HCT116 (cell line): ENCODE results near the gene SPACA5. TPM values are rescaled to one million over a fixed set of nuclear protein-coding genes. Genes with fewer than 3 reads are reported as not detected.

ENCODE experiments used
- ATAC-seq: fragments of 200-7000 bp; cut with Tn5 transposase; 2 replicates; pipeline ENCODE4 v1.9.1; 2020; ENCODE audit warnings: mild to moderate bottlenecking, moderate library complexity
- BruUV-seq: library from RNA; stranded (reverse); fragments of 400-500 nt; replicated peaks from 2 replicates; lab custom pipeline; 2021; lab: Mats Ljungman, UMichigan
- CTCF ChIA-PET: fragments of 300-600 bp; sonication (Branson Sonifier 250); formaldehyde crosslinking; loops from one replicate; lab custom pipeline; 2021; ENCODE audit warnings: antibody characterized with exemption; lab: Charles Lee
- POLR2A ChIA-PET: fragments of 300-600, 350-600 bp; sonication (Branson Sonifier 250); formaldehyde crosslinking; loops from one replicate; lab custom pipeline; 2021; ENCODE audit warnings: antibody characterized with exemption; lab: Charles Lee
- RAD21 ChIA-PET, 2 experiments: fragments of 300-600 bp; sonication (Branson Sonifier 250); formaldehyde crosslinking; loops; one replicate each; lab custom pipeline; 2023; ENCODE audit warnings: low total read pairs in 2 of 2; ENCODE audit not compliant: uncharacterized antibody in 2 of 2, unreplicated experiment in 2 of 2, low non-redundant PET in 1 of 2; lab: Charles Lee
- DNase-seq: peaks from one replicate; pipeline ENCODE4 v3.0.0-alpha.2; 2010; ENCODE audit warnings: low read depth, low spot score
- H2AFZ ChIP-seq: fragments of 200-600 bp; shearing (Covaris generic), sonication (generic); 2 replicates; pipeline ENCODE4 v1.6.1; 2017; ENCODE audit warnings: low read depth, mixed run types, mixed read lengths, antibody characterized with exemption, low read length; ENCODE audit not compliant: poor library complexity, severe bottlenecking
- H3K27ac ChIP-seq: 2 replicates; pipeline ENCODE4 v1.5.1; 2012; ENCODE audit warnings: low read depth, low read length
- H3K27me3 ChIP-seq: fragments of 200-600 bp; sonication (generic); 2 replicates; pipeline ENCODE4 v1.6.1; 2016; ENCODE audit warnings: mixed run types, low read length, mixed read lengths; ENCODE audit not compliant: insufficient read depth
- H3K36me3 ChIP-seq, 2 experiments: fragments of 200-500 bp in 1 of 2; fragments of 200-600 bp in 1 of 2; sonication (Bioruptor generic) in 1 of 2; sonication (generic) in 1 of 2; 2 replicates each; pipeline versions ENCODE4 v1.5.1 to v1.6.1; 2014 to 2016; ENCODE audit warnings: low read length in 2 of 2, inconsistent platforms in 1 of 2, mixed read lengths in 1 of 2, mixed run types in 1 of 2; ENCODE audit not compliant: insufficient read depth in 2 of 2, control insufficient read depth in 1 of 2
- H3K4me1 ChIP-seq, 2 experiments: fragments of 200-600 bp in 1 of 2; sonication (generic) in 1 of 2; 2 replicates each; pipeline versions ENCODE4 v1.5.1 to v1.6.1; 2012 to 2017; ENCODE audit warnings: low read length in 2 of 2, inconsistent platforms in 1 of 2, mild to moderate bottlenecking in 1 of 2, mixed read lengths in 1 of 2, mixed run types in 1 of 2, moderate library complexity in 1 of 2; ENCODE audit not compliant: insufficient read depth in 2 of 2, control insufficient read depth in 1 of 2
- H3K4me2 ChIP-seq: fragments of 200-600 bp; sonication (generic); 2 replicates; pipeline ENCODE4 v1.6.1; 2017; ENCODE audit warnings: mixed run types, low read length, mixed read lengths
- H3K4me3 ChIP-seq, 2 experiments: fragments of 200-600 bp in 1 of 2; sonication (generic) in 1 of 2; replicated peaks in 1 of 2; 2 replicates each; pipeline ENCODE4 v1.5.1; 2011 to 2016; ENCODE audit warnings: low read length in 2 of 2, control low read depth in 1 of 2, low read depth in 1 of 2, mild to moderate bottlenecking in 1 of 2, mixed read lengths in 1 of 2, mixed run types in 1 of 2
- H3K79me2 ChIP-seq: fragments of 200-600 bp; sonication (generic); 2 replicates; pipeline ENCODE4 v1.6.1; 2017; ENCODE audit warnings: mild to moderate bottlenecking, mixed run types, low read length, moderate library complexity, mixed read lengths; ENCODE audit not compliant: insufficient read depth
- H3K9ac ChIP-seq: fragments of 200-600 bp; sonication (generic); 2 replicates; pipeline ENCODE4 v1.6.1; 2016; ENCODE audit warnings: low read length, mixed read lengths
- H3K9me2 ChIP-seq: fragments of 200-600 bp; sonication (generic), shearing (Covaris generic); 2 replicates; pipeline ENCODE4 v1.6.1; 2017; ENCODE audit warnings: mixed run types, mild to moderate bottlenecking, moderate library complexity; ENCODE audit not compliant: insufficient read depth
- H3K9me3 ChIP-seq, 2 experiments: fragments of 200-500 bp in 1 of 2; fragments of 200-600 bp in 1 of 2; sonication (Bioruptor generic) in 1 of 2; sonication (generic) in 1 of 2; 2 replicates each; pipeline ENCODE4 v1.6.1; 2014 to 2017; ENCODE audit warnings: low read length in 2 of 2, mixed read lengths in 2 of 2, inconsistent platforms in 1 of 2, low read depth in 1 of 2, mild to moderate bottlenecking in 1 of 2, mixed run types in 1 of 2, moderate library complexity in 1 of 2; ENCODE audit not compliant: control insufficient read depth in 1 of 2, insufficient read depth in 1 of 2
- H4K20me1 ChIP-seq: fragments of 200-600 bp; sonication (generic), shearing (Covaris generic); 2 replicates; pipeline ENCODE4 v1.6.1; 2017; ENCODE audit warnings: mixed run types, mild to moderate bottlenecking, moderate library complexity; ENCODE audit not compliant: insufficient read depth
- CEBPB ChIP-seq: IDR thresholded peaks from 2 replicates; pipeline ENCODE4 v1.6.1; 2012; ENCODE audit warnings: low read depth
- ZNF274 ChIP-seq: fragments of 200-500 bp; sonication (Bioruptor generic); IDR thresholded peaks from 2 replicates; pipeline ENCODE4 v1.6.1; 2014; ENCODE audit warnings: mild to moderate bottlenecking, low read depth, low read length, inconsistent platforms
- intact Hi-C: fragments of 100-400 bp; cut with micrococcal nuclease; formaldehyde crosslinking; loops from 2 replicates; pipeline ENCODE4 v1.10.0; 2022
- total RNA-seq: library from RNA; stranded (reverse); gene quantifications from one replicate; pipeline ENCODE4 v1.2.1, GENCODE V29; 2021; ENCODE audit not compliant: unreplicated experiment

The SPACA5 gene
- total RNA-seq, 1 experiment from 2014 or later = not detected

- ChIA-PET RAD21 (no interaction called here), CTCF (no interaction called here), POLR2A (no interaction called here)
- DNase-seq (no peak), ATAC-seq (no peak)
- H3K9me3 ChIP-seq = no peaks in the 10 kb centered on the region
- no peaks in the 10 kb centered on the region for H3K36me3 ChIP-seq
- no peaks in the 10 kb centered on the region for H3K9me2 ChIP-seq
- H2AFZ ChIP-seq = no peak overlapping the region
- H4K20me1 ChIP-seq = no peaks in the 10 kb centered on the region
- BruUV-seq = no TSS peak
- no peak overlapping the region for H3K27ac ChIP-seq
- H3K9ac ChIP-seq = no peak overlapping the region
- intact Hi-C loops = no loop called here
- H3K4me1 ChIP-seq = no peaks in the 10 kb centered on the region
- H3K79me2 ChIP-seq = no peaks in the 10 kb centered on the region
- no peak overlapping the region for H3K4me2 ChIP-seq
- H3K27me3 ChIP-seq = no peaks in the 10 kb centered on the region
- TF ChIP-seq CEBPB = no peak
- TF ChIP-seq ZNF274 = peak; percentile 70
- no peak overlapping the region for H3K4me3 ChIP-seq
Observed at GRCh38 chrX:48059296-48059639, 52.5 kb downstream of the SPACA5 start.

Other genes with a start within 250 kb of the SPACA5 start
- 4.8 TPM for gene ZNF81, start 170.1 kb upstream of the SPACA5 start, total RNA-seq
- 5.1 TPM for gene ZNF182, start 3.0 kb upstream of the SPACA5 start, total RNA-seq
- not detected for gene ZNF630, start 64.7 kb downstream of the SPACA5 start, total RNA-seq
- not detected for gene SPACA5B, start 123.6 kb downstream of the SPACA5 start, total RNA-seq
- not detected for gene SSX5, start 189.8 kb downstream of the SPACA5 start, total RNA-seq
- not detected for gene SSX1, start 248.4 kb downstream of the SPACA5 start, total RNA-seq